Activated CD4-positive, alpha-beta T cell treated with anti-CD3 and anti-CD28 coated beads for 48 hours (primary cell): ENCODE results near the gene TMEM30A.
A peak's percentile ranks its signal among the peaks of the same experiment; 100 is the strongest.

ENCODE experiments used
- DNase-seq: peaks from one replicate; pipeline ENCODE4 v3.0.0-alpha.2; 2020

Gene TMEM30A

DNA sequence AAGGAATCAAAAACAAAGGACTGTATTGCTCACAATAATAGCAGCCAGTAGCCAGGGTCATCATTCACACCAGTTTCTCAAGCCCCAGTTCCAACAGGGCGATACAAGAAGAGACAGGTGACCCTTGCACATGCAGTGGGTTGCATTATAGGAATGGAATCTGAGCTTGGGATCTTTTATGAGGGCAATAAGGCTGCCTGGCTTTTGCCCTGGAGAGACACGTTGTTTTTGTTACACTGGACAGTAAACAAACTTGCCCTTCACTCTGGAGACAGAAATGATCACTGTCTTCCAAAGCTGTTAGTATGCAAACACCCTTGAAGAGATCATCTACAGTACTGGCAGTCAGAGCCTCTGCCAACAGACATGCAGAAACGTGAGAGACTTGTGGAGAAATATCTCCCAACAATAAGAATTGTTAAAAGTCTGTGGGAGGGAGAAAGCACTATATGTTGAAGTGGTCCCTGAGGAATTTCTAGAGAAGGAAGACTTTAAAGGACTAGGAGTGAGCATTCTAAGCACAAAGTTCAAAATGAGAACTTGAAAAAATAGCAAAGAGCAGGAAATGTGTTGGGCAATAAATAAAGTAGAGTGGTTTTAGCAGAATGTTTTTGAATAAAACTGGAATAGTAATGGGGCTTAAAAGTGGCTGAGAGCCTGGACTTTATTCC is 72.5 kb downstream of the TMEM30A start:
- no peak for DNase-seq

GRCh38 chr6:75210885-75211739 is 73.5 kb downstream of the TMEM30A start:
- DNase-seq, result peak; percentile 55

DNA sequence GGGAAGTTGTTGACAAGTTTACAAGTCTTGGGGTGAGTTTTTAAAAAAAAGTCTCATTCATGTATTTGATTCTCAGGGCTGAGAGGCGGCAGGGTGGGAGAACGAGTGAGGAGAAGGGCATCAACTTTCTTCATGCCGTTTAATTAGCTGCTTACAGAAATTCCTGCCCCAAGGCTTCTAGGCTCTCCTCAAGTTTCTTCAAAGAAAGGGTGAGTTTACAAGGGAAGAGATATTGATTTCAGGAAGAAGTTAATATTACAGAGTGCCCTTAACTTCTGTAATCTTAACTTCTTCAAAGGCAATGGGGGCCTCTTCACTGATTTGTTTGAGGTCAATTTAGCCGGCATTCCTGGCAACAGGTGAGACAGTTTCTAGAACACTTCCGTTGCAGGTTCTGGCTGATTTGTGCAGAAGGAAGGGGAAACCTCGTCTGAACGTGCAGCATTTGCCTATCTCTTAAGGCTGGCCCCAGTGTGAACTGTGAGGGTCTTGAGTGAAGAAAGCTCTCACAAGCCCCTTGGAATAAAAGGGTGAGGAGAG is 75.3 kb downstream of the TMEM30A start:
- DNase-seq, result no peak

- DNase-seq, result peak; percentile 89
These were observed 76.1 kb downstream of the TMEM30A start for GRCh38 chr6:75208298-75209183.

DNA sequence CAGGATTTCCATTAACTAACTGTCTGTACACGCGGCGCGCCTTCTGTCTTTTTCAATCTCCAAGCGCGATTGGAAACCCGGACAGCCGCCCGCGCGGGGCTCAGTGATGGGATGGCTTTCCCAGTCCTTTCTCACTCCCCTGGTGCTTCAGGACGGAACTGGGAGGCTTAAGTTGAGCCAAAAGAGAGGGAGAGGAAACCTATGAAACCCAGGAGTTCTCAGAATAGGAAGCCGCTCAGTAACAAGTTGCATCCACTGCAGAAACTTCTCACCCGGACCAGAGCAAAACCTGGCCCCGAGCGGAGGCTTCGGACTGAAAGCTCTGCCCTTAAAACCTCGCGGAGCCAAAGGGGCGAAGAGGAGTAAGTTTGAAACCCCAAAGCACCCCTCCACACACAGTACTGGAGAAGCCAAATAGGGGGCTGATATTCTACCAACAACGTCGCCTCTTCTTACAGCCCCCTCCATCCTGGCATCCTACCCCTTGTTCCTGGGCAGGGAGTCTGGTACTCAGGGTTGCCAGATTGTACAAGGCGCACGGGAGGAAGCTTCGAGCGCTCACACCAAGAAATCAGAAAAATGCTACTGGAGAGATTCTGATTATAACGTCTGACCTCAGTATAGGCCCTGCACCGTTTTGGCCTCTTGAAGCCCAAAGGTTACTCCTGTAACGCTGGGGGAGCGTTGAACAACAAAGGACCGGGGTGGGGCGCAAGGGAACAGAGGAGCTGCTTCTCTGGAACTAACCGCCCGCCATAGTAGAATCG is 77.8 kb downstream of the TMEM30A start:
- DNase-seq, result peak; percentile 16

DNA sequence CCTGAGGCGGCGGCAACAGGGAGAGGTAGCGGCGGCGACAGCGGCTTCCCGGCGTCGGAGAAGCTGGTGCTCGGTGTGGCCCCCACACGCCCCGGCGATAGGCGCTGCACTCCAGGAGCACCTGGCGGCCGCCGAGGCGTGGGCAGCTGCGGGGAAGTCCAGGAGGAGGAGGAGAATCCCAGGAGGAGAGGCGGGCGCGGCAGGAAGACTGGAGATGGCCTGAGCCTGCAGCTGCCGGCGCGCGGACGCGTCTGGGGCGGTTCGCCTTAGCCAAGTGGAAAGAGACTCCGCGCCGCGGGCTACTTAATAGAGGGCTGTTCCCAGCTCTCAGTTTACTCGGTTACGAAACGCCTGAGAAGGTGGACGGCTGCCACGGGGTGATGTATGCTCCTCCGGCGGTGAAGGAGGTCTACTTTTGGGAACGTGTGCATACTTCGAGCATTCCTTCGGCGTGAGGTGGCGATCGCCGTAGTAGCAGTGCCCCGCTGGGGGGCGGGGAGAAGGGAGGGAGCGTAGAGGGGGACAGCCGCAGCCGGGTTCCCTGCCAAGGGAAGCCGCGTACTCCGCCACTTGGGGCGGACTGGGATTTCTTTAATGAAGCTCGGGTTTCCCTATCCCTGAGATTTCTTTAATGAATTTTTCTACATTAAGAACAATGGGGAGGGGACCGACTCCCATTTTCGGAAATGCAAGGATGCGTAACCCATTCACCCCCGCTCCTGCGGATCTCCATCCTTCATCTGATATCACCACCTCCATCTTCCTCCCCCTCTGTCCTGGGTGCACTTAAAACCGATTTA is 78.6 kb downstream of the TMEM30A start, which contains the start of gene COL12A1:
COL12A1 (minus strand) TSS at position 278 of the 800 bp plus-strand sequence. CDS start 3,261 bp downstream, outside the sequence.
- DNase-seq, result peak; percentile 42

DNA sequence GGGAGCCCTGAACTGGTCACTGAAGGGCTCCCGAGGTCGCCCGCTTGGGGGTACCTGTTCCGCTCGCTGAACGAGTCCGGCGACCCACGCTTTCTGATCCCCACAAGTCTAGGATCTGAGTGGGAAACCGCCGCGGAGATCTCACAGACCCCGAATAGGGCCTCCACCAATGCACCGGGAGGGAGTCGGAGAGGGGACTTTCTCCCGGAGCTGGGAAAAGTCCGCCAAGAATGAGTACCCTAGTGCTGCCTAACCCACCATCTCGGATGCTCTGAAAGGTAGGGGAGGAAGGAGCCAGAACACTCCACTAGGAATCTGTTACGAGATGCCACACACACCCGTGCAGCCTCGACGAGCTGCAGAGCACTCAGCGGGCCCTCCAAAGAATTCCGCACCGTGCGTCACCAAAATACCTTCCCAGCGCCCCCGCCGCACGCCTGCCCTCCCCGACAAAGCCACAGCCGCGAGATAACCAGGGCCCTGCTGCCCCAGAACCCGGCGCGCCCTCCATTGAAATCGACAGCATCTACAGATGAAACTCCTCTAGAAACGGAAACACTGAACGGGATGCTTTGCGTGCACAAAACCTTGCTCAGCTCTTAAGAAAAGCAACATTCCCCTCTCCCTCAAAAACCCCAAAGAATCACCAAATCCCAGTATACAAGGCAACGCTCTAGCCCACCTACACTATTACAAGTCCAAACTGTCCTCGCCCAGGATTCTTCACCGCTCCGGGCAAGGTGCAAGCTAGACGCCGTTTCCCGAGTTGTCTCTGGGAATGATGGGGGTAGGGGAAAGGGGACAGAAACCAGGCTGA is 79.4 kb downstream of the TMEM30A start:
- DNase-seq, result peak; percentile 22

DNA sequence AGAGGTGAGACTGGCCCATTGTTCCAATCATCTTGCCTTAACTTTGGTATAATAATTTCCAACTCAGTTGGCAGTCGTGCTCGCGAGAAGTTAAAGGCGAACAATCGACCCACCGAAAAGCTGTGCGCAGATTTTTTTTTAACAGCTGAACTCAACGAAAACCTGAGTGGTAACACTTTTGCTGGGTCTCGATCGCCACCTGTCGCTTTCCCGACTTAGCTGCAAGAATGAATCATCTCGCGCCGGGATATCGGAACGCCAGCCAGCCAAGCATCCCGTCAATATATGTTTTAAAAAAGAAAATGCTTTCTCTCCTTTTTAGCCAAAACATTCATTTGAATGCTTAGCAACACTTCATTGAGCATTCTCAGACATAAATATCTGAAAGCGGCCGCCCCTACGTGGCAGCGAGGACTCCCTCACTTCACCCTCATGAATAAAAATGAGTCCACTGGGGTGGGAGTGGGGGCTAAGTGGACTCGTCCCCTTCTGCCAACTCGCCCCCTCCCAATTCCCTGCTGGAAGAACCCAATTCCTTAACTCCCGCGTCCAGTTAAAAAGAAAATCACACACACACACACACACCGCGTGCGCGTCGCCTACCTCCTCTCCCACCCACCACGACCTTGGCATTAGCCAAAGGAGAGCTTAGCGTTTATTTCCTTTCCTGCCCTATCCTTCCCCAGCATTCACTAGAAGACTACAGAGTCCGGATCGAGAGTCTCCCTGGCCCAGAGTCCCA is 80.2 kb downstream of the TMEM30A start:
- DNase-seq, result peak; percentile 68

DNA sequence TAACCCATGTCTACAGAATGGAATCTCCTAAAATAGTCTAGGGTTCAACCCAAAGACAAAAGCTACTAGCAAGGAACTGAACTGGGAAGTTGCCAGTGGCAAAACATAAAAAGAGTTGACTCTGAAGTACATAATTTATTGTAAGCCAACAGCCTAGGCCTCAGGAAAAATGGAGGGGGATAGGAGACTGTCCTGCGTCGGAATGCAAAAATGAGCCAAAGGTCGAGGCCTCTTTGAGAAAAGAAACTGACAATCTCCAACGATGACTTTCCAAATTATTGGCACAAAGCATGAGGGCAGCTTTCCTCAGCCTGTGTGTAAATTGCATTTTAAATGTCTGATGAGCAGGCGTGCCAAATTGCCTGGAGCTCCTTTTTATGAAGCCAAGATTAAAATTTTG is 80.9 kb downstream of the TMEM30A start:
- DNase-seq, result no peak
